NB4 (cell line): Measurements from ENCODE around the gene TMEM87B.

Experiments
- DNase-seq: peaks from one replicate; pipeline ENCODE4 v3.0.0; 2010; ENCODE audit warnings: low read depth
- H3K4me3 ChIP-seq: one replicate; pipeline ENCODE4 v1.5.1; 2011; ENCODE audit warnings: mild to moderate bottlenecking, low read depth, low read length, moderate library complexity
- CTCF ChIP-seq: IDR thresholded peaks from one replicate; pipeline ENCODE4 v1.5.1; 2012; ENCODE audit warnings: low read depth, low read length
- MAX ChIP-seq: IDR thresholded peaks from 2 replicates; pipeline ENCODE4 v1.6.1; 2011; ENCODE audit warnings: low read depth, low read length
- MYC ChIP-seq: IDR thresholded peaks from 2 replicates; pipeline ENCODE4 v1.6.1; 2011; ENCODE audit warnings: low read depth, low read length
- POLR2A ChIP-seq: IDR thresholded peaks from 2 replicates; pipeline ENCODE4 v1.6.1; 2011; ENCODE audit warnings: mild to moderate bottlenecking; ENCODE audit not compliant: insufficient read length; ENCODE audit errors: extremely low read depth

TMEM87B gene

GRCh38 chr2:112054847-112055729, at the start of gene TMEM87B:
TSS of gene TMEM87B (plus strand) at chr2:112055269. CDS start at chr2:112055592, 323 bp downstream.
- TF ChIP-seq MAX: peak; percentile 32
- TF ChIP-seq MYC: no peak
- TF ChIP-seq CTCF: no peak
- peak; percentile 64 for TF ChIP-seq POLR2A
- peak; percentile 98 for DNase-seq
- peak within 1 kb of the TSS; percentile 77 for H3K4me3 ChIP-seq

- no peak overlapping the region for H3K4me3 ChIP-seq
- TF ChIP-seq MYC: no peak
- no peak for TF ChIP-seq MAX
- no peak for TF ChIP-seq CTCF
- TF ChIP-seq POLR2A: no peak
- DNase-seq: peak; percentile 38
These were observed 49.5 kb upstream of the TMEM87B start for GRCh38 chr2:112005406-112006075.

- no peak for TF ChIP-seq CTCF
- TF ChIP-seq MYC: no peak
- no peak for TF ChIP-seq POLR2A
- TF ChIP-seq MAX: no peak
- H3K4me3 ChIP-seq: no peak overlapping the region
- peak; percentile 80 for DNase-seq
These were observed 49.0 kb upstream of the TMEM87B start for GRCh38 chr2:112006076-112006410.

GRCh38 chr2:112007493-112007892, 47.6 kb upstream of the TMEM87B start:
- TF ChIP-seq POLR2A (no peak), CTCF (no peak), MAX (no peak), MYC (no peak)
- no peak overlapping the region for H3K4me3 ChIP-seq
- DNase-seq: no peak

GRCh38 chr2:112008910-112009485, 46.1 kb upstream of the TMEM87B start:
- no peak for DNase-seq
- TF ChIP-seq MYC (no peak), CTCF (no peak), POLR2A (no peak), MAX (no peak)
- no peak overlapping the region for H3K4me3 ChIP-seq
